Testis (tissue), 5 donors: ENCODE results near the gene KDM1B. TPM values are rescaled to one million over a fixed set of nuclear protein-coding genes. Genes with fewer than 3 reads are reported as not detected.

ENCODE experiments used
- DNase-seq: peaks from one replicate; pipeline ENCODE4 v3.0.0-alpha.2; 2019
- H3K27ac ChIP-seq, 2 donors: fragments of 200-600 bp; sonication (generic); one replicate each; pipeline ENCODE4 v1.5.1; 2019
- H3K27me3 ChIP-seq: fragments of 200-600 bp; sonication (generic); one replicate; pipeline ENCODE4 v1.5.1; 2019
- H3K36me3 ChIP-seq: fragments of 200-600 bp; sonication (generic); one replicate; pipeline ENCODE4 v1.5.1; 2017; ENCODE audit warnings: low read depth; ENCODE audit errors: missing control alignments
- H3K4me1 ChIP-seq: fragments of 200-600 bp; sonication (generic); one replicate; pipeline ENCODE4 v1.5.1; 2019
- H3K4me3 ChIP-seq, 2 donors: fragments of 200-600 bp; sonication (generic); one replicate each; pipeline ENCODE4 v1.5.1; 2017 to 2019
- H3K9me3 ChIP-seq: fragments of 200-600 bp; sonication (generic); one replicate; pipeline ENCODE4 v1.5.1; 2017
- POLR2A ChIP-seq: fragments of 450-650 bp; IDR thresholded peaks from one replicate; pipeline ENCODE4 v1.6.1; 2017; ENCODE audit warnings: antibody characterized with exemption, mild to moderate bottlenecking, moderate library complexity
- WGBS, 2 donors: methylation state at CpG; one replicate each; pipeline ENCODE4 v1.1.5; 2018; 5-methylcytosine and 5-hydroxymethylcytosine counted together
- intact Hi-C: fragments of 100-400 bp; cut with DNase I; formaldehyde crosslinking; loops from one replicate; pipeline ENCODE4 v1.15.1; 2023; ENCODE audit warnings: low total_unique reads
- long read RNA-seq, 2 donors: transcript quantifications; one replicate each; lab custom pipeline, GENCODE V29; 2026
- polyA plus RNA-seq: library from polyadenylated mRNA; stranded (reverse); fragments of 350-450 nt; fragmentation: Illumina TruSeq; extraction: RNeasy Lipid Tissue Mini Kit (QIAGEN cat#74804); gene quantifications from one replicate; pipeline ENCODE4 v1.2.3, GENCODE V29; 2014; ENCODE audit warnings: low read depth, low replicate concordance; ENCODE audit not compliant: insufficient read depth
- total RNA-seq, 2 donors: library from RNA; depleted of rRNA; stranded (reverse); fragments of >200 nt; gene quantifications; one replicate each; pipeline ENCODE4 v1.2.3, GENCODE V29; 2016
- TF ChIP-seq, protein P1 (sequence below), 3 experiments: fragments of 450-650 bp in 2 of 3; fragments of 200-600 bp in 1 of 3; sonication (generic) in 1 of 3; IDR thresholded peaks; one replicate each; pipeline ENCODE4 v1.5.1; 2016 to 2019; ENCODE audit warnings: antibody characterized with exemption in 3 of 3, mild to moderate bottlenecking in 2 of 3, moderate library complexity in 1 of 3

KDM1B gene, protein sequence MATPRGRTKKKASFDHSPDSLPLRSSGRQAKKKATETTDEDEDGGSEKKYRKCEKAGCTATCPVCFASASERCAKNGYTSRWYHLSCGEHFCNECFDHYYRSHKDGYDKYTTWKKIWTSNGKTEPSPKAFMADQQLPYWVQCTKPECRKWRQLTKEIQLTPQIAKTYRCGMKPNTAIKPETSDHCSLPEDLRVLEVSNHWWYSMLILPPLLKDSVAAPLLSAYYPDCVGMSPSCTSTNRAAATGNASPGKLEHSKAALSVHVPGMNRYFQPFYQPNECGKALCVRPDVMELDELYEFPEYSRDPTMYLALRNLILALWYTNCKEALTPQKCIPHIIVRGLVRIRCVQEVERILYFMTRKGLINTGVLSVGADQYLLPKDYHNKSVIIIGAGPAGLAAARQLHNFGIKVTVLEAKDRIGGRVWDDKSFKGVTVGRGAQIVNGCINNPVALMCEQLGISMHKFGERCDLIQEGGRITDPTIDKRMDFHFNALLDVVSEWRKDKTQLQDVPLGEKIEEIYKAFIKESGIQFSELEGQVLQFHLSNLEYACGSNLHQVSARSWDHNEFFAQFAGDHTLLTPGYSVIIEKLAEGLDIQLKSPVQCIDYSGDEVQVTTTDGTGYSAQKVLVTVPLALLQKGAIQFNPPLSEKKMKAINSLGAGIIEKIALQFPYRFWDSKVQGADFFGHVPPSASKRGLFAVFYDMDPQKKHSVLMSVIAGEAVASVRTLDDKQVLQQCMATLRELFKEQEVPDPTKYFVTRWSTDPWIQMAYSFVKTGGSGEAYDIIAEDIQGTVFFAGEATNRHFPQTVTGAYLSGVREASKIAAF
- 10 to 100 TPM; 38.1 to 41.1 TPM for total RNA-seq
- 32.1 TPM for polyA plus RNA-seq
- long read RNA-seq, donor 1, partial matches to known transcripts, result 457 of 457 reads
- long read RNA-seq, donor 1, other reads (novel, unspliced or antisense), result 0 of 457 reads
- long read RNA-seq, donor 2, partial matches to known transcripts, result 5 of 5 reads
- long read RNA-seq, donor 2, other reads (novel, unspliced or antisense), result 0 of 5 reads

DNA sequence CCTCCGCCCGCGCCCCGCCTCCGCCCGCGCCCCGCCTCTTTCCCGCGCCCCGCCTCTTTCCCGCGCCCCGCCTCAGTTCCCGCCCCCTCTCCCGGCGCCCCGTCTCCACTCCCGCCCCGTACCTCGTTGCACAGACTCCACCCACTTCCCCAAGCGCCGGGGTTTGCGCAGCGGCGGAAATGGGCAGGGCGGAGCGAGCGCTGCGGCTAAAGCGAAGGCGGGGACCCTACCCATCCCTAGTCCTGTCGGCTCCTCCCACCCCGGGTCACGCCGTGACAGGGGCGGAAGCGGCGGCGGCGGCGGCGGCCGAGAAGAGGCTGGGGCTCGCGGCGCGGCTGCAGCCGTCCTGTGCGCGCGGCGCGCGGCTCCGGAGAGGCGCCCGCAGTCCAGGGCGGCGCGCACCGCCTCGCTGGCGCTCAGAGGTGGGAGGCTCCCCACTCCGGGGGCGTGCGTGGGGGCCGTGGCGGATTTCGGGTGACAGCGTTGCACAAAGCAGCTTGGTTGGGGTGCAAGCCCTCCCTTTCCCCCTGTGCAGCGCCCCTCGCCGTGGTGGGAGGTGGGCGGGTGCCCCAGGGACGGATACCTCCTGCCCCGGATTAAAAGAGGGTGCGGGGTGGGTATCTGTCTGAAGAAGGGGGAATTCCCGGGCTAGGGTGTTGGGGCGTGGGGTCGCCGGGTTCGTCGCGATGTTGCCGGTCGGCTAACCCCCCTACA lies at the start of gene KDM1B:
TSS of gene KDM1B (plus strand) at position 273 of the 714 bp plus-strand sequence. CDS start 4,474 bp downstream, outside the sequence.
- Histone ChIP-seq H3K4me3 (peak within 1 kb of the TSS; percentile 80 to 85), H3K4me1 (peaks cover 16% of the 10 kb centered on the region), H3K36me3 (no peaks in the 10 kb centered on the region), H3K27me3 (no peaks in the 10 kb centered on the region), H3K27ac (peak within 1 kb of the TSS; percentile 69 to 85), H3K9me3 (no peaks in the 10 kb centered on the region)
- peak; percentile 97 for DNase-seq
- intact Hi-C loops, result no loop called here
- 0 to 1% methylated on average over 14 to 28 of the region's 87 CpGs for WGBS, 2 donors
- TF ChIP-seq, protein P1, sequence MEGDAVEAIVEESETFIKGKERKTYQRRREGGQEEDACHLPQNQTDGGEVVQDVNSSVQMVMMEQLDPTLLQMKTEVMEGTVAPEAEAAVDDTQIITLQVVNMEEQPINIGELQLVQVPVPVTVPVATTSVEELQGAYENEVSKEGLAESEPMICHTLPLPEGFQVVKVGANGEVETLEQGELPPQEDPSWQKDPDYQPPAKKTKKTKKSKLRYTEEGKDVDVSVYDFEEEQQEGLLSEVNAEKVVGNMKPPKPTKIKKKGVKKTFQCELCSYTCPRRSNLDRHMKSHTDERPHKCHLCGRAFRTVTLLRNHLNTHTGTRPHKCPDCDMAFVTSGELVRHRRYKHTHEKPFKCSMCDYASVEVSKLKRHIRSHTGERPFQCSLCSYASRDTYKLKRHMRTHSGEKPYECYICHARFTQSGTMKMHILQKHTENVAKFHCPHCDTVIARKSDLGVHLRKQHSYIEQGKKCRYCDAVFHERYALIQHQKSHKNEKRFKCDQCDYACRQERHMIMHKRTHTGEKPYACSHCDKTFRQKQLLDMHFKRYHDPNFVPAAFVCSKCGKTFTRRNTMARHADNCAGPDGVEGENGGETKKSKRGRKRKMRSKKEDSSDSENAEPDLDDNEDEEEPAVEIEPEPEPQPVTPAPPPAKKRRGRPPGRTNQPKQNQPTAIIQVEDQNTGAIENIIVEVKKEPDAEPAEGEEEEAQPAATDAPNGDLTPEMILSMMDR (IDR thresholded peaks at IDR 0.05), result no peak
- TF ChIP-seq POLR2A, result peak; percentile 17

DNA sequence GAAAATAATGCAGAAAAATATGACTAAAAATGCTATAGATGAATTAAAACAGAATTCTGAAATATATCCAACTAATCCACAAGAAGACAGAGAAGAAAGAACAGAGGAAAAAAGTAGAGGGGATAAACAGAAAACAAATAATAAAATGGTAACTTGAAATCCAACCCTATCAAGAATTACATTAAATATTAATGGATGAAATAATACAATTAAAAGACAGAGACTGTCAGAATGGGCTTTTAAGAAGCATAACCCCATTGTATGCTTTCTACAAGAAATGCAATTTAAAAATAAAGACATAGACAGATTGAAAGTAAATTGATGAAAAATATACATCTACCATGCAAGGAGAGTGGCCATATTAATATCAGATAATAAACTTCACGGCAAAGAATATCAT lies 48.2 kb upstream of the KDM1B start:
- H3K4me1 ChIP-seq, result no peaks in the 10 kb centered on the region
- H3K27me3 ChIP-seq, result no peaks in the 10 kb centered on the region
- DNase-seq, result no peak
- no peaks in the 10 kb centered on the region for H3K36me3 ChIP-seq
- no peaks in the 10 kb centered on the region for H3K9me3 ChIP-seq
- intact Hi-C loops, result no loop called here
- no peak for TF ChIP-seq POLR2A
- TF ChIP-seq, protein P1 (IDR thresholded peaks at IDR 0.05), result no peak
- no peak overlapping the region for H3K27ac ChIP-seq
- no peak overlapping the region for H3K4me3 ChIP-seq
- 88 to 100% methylated on average over 1 of the region's 1 CpG for WGBS, 2 donors

DNA sequence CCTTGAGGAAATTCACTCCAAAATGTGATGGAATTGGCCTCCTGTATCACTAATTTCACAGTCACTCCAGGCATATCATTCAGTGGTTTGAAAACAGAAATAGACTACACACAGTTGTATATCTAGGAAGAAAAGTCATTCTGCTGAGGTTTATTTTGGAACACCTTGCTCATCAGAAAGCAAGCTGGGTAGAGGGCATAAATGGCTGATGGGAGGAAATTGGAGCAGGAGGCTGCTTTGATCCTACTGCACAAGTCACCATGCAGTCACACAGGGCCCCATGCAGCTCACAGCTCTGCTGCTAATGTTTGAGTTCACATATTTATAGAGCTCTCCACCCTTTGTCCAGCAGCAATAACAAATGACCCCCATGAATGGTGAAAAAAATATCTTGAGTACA lies 45.1 kb upstream of the KDM1B start:
- DNase-seq, result no peak
- H3K4me1 ChIP-seq, result no peaks in the 10 kb centered on the region
- no peaks in the 10 kb centered on the region for H3K9me3 ChIP-seq

DNA sequence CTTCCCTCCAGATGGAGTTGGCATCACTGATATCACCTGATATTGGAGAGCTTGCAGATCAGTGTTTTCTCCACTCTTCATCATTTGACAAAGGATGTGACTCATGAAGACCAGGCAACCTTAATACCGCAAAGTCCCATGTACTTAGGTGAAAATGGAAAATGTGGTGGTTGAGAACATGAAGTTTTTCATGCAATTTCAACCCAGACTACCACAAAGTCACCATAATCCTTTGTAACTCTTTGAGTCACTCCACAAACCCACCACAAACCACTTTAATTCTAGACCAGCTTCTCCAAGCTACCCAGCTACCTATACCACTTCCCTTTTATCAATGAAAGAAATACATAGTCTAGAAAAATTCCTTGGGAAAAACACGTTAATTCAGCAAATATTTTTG lies 39.9 kb upstream of the KDM1B start:
- H3K27me3 ChIP-seq, result no peaks in the 10 kb centered on the region
- DNase-seq, result no peak
- H3K27ac ChIP-seq, result no peak overlapping the region
- no peak overlapping the region for H3K4me3 ChIP-seq
- TF ChIP-seq POLR2A, result no peak
- TF ChIP-seq, protein P1 (IDR thresholded peaks at IDR 0.05), result no peak
- intact Hi-C loops, result no loop called here
- H3K4me1 ChIP-seq, result no peaks in the 10 kb centered on the region
- no peaks in the 10 kb centered on the region for H3K9me3 ChIP-seq
- no peaks in the 10 kb centered on the region for H3K36me3 ChIP-seq
- 87 to 97% methylated on average over 2 of the region's 2 CpGs for WGBS, 2 donors

More for the DNA sequence above, 45.1 kb upstream of the KDM1B start:
- H3K27ac ChIP-seq, result no peak overlapping the region
- intact Hi-C loops, result no loop called here
- no peak overlapping the region for H3K4me3 ChIP-seq
- no peaks in the 10 kb centered on the region for H3K27me3 ChIP-seq
- TF ChIP-seq, protein P1 (IDR thresholded peaks at IDR 0.05), result no peak
- no peak for TF ChIP-seq POLR2A
- H3K36me3 ChIP-seq, result no peaks in the 10 kb centered on the region
